Measurements from ENCODE around the gene PKD2. TPM values are rescaled to one million over a fixed set of nuclear protein-coding genes. Genes with fewer than 3 reads are reported as not detected.

Gene PKD2
- polyA plus RNA-seq, 3 donors: 1.2 to 9.7 (median 2.4) TPM

GRCh38 chr4:88005946-88006345 lies 1.5 kb upstream of the PKD2 start:
- no peak for TF ChIP-seq CTCF (IDR thresholded peaks at IDR 0.05)
- Histone ChIP-seq H3K4me2 (replicated peaks; ENCODE audit: extremely low read depth, low read length, poor library complexity, severe bottlenecking) (no peak overlapping the region), H3K4me3 (replicated peaks in 1 of 3; ENCODE audit: low read depth in 2 of 3, low read length in 3 of 3) (no peak overlapping the region), H3K9ac (ENCODE audit: insufficient read depth, low read length, poor library complexity, severe bottlenecking) (no peak overlapping the region), H3K27ac (ENCODE audit: low read depth in 1 of 2, low read length in 2 of 2) (no peak overlapping the region), H3K9me3 (replicated peaks in 1 of 2; ENCODE audit: control insufficient read depth in 1 of 2, insufficient read depth in 1 of 2, low read length in 2 of 2) (no peaks in the 10 kb centered on the region), H4K20me1 (ENCODE audit: insufficient read depth, low read length) (no peaks in the 10 kb centered on the region), H3K4me1 (ENCODE audit: control insufficient read depth in 1 of 2, insufficient read depth in 2 of 2, low read length in 2 of 2) (peaks cover 25 to 30% of the 10 kb centered on the region in 2 donors), H3K27me3 (ENCODE audit: control insufficient read depth in 2 of 2, insufficient read depth in 2 of 2, low read length in 2 of 2) (peaks cover 0 to 8% of the 10 kb centered on the region in 2 donors), H3K79me2 (ENCODE audit: insufficient read depth, low read length) (peaks cover 29% of the 10 kb centered on the region), H3K36me3 (replicated peaks in 1 of 2; ENCODE audit: control insufficient read depth in 1 of 2, insufficient read depth in 2 of 2, low read length in 2 of 2) (no peaks in the 10 kb centered on the region), H2AFZ (ENCODE audit: insufficient read depth, low read depth, low read length, poor library complexity, severe bottlenecking) (no peak overlapping the region)
- Mint-ChIP-seq H3K4me1 (peaks cover 26% of the 10 kb centered on the region), H3K27ac (no peak overlapping the region), H3K36me3 (peaks cover 0 to 1% of the 10 kb centered on the region in 2 donors), H3K27me3 (ENCODE audit: low read depth in 3 of 3) (peaks cover 11 to 12% (median 12%) of the 10 kb centered on the region in 3 donors), H3K4me3 (peak overlapping the region; percentile 17 to 33), H3K9me3 (peaks cover 0 to 3% (median 0%) of the 10 kb centered on the region in 7 donors)
- WGBS (ENCODE audit: insufficient coverage): 92% methylated on average over 4 of the region's 10 CpGs
- DNase-seq: no peak
- intact Hi-C loops (cut with micrococcal nuclease): no loop called here

DNA sequence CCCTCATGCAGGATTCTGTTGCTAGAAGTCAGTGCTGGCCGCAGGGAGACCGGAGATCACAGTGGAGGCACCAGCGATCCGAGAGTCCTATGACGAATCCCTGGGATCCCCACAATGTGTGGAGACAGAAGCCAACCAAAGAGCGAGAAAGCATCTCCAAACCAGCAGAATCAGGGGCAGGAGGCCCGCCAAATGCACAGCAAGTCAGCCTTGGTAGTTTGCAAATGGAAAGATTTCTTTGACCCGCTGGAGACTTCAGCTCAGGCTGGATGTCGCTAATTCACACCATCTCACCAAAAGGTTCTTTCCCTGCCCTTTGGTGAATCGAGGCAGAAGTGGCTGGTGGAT lies 505 bp upstream of the PKD2 start:
- Mint-ChIP-seq H3K9me3 (peaks cover 0 to 3% (median 0%) of the 10 kb centered on the region in 7 donors), H3K27me3 (ENCODE audit: low read depth in 3 of 3) (peaks cover 11 to 12% (median 12%) of the 10 kb centered on the region in 3 donors), H3K4me3 (peak overlapping the region; percentile 85 to 89), H3K27ac (no peak overlapping the region), H3K36me3 (peaks cover 0 to 1% of the 10 kb centered on the region in 2 donors), H3K4me1 (peaks cover 34% of the 10 kb centered on the region)
- H3K27ac ChIP-seq (ENCODE audit: low read depth in 1 of 2, low read length in 2 of 2): no peak overlapping the region
- H3K27me3 ChIP-seq (ENCODE audit: control insufficient read depth in 2 of 2, insufficient read depth in 2 of 2, low read length in 2 of 2): peaks cover 0 to 8% of the 10 kb centered on the region in 2 donors
- no peaks in the 10 kb centered on the region for H3K36me3 ChIP-seq (replicated peaks in 1 of 2; ENCODE audit: control insufficient read depth in 1 of 2, insufficient read depth in 2 of 2, low read length in 2 of 2)
- H3K9me3 ChIP-seq (replicated peaks in 1 of 2; ENCODE audit: control insufficient read depth in 1 of 2, insufficient read depth in 1 of 2, low read length in 2 of 2): no peaks in the 10 kb centered on the region
- no peak overlapping the region for H3K9ac ChIP-seq (ENCODE audit: insufficient read depth, low read length, poor library complexity, severe bottlenecking)
- no peaks in the 10 kb centered on the region for H4K20me1 ChIP-seq (ENCODE audit: insufficient read depth, low read length)
- peak overlapping the region; percentile 65 for H2AFZ ChIP-seq (ENCODE audit: insufficient read depth, low read depth, low read length, poor library complexity, severe bottlenecking)
- DNase-seq: no peak
- H3K4me1 ChIP-seq (ENCODE audit: control insufficient read depth in 1 of 2, insufficient read depth in 2 of 2, low read length in 2 of 2): peaks cover 27 to 32% of the 10 kb centered on the region in 2 donors
- no peak for TF ChIP-seq CTCF (IDR thresholded peaks at IDR 0.05)
- intact Hi-C loops (cut with micrococcal nuclease): no loop called here
- peaks cover 39% of the 10 kb centered on the region for H3K79me2 ChIP-seq (ENCODE audit: insufficient read depth, low read length)
- WGBS (ENCODE audit: insufficient coverage): 0% methylated on average over 1 of the region's 10 CpGs
- H3K4me3 ChIP-seq (replicated peaks in 1 of 3; ENCODE audit: low read depth in 2 of 3, low read length in 3 of 3): peak overlapping the region; percentile 4 to 94 (median 84)
- H3K4me2 ChIP-seq (replicated peaks; ENCODE audit: extremely low read depth, low read length, poor library complexity, severe bottlenecking): peak overlapping the region; percentile 97

Data from CD14-positive monocyte (primary cell).